Astrocyte (in vitro differentiated cells and primary cell): ENCODE data around the gene VENTX.

ENCODE experiments used
- EZH2 ChIP-seq: IDR thresholded peaks from 2 replicates; pipeline ENCODE4 v1.6.1; 2012; ENCODE audit warnings: mild to moderate bottlenecking, low read length, inconsistent platforms; ENCODE audit not compliant: insufficient read depth
- TF ChIP-seq, protein P1 (sequence below): IDR thresholded peaks from 2 replicates; pipeline ENCODE4 v1.5.1; 2011; ENCODE audit warnings: low read depth, mild to moderate bottlenecking, inconsistent platforms, low read length, moderate library complexity; ENCODE audit not compliant: insufficient read depth

GRCh38 chr10:133258066-133258817, 20.6 kb downstream of the VENTX start:
- TF ChIP-seq, protein P1, sequence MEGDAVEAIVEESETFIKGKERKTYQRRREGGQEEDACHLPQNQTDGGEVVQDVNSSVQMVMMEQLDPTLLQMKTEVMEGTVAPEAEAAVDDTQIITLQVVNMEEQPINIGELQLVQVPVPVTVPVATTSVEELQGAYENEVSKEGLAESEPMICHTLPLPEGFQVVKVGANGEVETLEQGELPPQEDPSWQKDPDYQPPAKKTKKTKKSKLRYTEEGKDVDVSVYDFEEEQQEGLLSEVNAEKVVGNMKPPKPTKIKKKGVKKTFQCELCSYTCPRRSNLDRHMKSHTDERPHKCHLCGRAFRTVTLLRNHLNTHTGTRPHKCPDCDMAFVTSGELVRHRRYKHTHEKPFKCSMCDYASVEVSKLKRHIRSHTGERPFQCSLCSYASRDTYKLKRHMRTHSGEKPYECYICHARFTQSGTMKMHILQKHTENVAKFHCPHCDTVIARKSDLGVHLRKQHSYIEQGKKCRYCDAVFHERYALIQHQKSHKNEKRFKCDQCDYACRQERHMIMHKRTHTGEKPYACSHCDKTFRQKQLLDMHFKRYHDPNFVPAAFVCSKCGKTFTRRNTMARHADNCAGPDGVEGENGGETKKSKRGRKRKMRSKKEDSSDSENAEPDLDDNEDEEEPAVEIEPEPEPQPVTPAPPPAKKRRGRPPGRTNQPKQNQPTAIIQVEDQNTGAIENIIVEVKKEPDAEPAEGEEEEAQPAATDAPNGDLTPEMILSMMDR = no peak
- no peak for TF ChIP-seq EZH2
